ENCODE measurements around the gene THSD7B.

The THSD7B gene

DNA sequence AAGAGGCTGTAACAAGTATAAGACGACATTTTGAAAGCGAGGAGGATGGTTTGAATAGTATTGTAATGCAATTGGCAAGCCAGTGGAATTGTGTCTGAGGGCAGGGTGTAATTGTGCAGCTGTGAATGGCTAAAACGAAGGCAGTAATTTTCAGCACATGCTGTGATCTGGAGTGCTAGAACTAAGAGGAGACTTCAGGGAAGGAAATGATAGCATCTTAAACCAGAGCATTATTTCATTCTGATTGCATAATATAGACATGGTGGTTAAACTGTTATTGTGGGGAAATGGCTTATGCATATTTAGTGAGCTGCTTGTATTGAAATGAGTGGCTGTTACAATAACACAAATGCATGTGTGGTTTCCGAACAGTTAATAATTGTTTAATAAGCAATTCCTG, 36.3 kb downstream of the THSD7B start:
- DNase-seq (ENCODE audit: low read depth) = no peak

DNA sequence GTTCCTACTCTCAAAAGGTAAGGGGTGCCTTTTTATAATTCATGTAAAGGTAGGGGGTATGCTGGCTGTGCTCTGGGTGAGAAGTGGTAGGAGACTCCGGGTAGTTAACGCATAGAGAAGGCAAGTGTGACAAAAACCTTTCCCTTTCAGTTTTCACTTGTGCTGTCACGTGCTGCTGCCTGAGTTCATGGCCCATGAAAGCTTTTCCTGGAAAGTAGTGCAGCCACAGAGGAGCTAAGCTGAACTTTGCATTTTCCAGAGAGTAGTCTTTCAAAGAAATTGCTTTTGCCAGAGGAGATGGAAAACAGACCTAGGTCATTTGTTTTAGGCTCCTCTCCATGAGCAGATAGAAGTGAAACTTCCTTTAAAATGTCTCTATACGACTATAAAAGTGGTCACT, 44.7 kb downstream of the THSD7B start:
- no peak for DNase-seq (ENCODE audit: low read depth)

DNA sequence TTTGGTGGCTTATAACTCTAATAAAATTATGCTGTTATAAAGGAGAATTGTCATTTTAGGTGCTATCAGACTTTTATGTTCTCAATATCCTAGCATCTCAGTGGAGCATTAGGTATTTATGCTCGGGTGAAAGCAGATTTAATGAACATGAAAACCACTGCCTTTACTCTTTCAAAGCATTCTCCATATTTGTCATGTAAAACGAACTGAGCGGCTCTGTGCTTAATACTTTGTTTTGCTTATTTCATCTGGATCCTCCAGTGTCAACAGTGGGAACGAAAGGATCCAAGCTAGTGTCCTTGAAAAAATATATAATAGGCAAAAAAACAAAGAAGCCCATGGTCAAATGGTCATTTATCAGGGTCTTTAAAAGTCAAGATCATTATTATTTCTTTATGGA, 53.5 kb downstream of the THSD7B start:
- no peak for DNase-seq (ENCODE audit: low read depth)

DNA sequence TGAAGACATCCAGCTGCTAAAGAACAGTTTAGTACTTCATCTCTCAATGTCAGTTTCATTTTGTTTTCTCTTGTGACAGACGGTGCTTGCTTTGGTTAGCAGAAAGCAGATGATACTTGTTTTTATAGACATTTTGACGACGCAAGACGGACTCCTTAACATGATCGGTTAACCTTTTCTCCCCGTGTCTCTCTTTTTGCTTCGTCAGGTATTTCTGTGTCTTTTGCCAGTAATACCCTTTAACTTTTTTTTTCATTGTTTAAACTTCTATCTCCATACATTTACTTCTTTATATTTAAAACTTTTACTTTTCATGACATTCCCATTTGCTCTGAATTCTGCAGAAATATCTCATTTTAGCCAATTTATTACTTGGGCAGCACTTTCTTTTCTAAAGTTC, 57.9 kb downstream of the THSD7B start:
- DNase-seq (ENCODE audit: low read depth) = no peak

DNA sequence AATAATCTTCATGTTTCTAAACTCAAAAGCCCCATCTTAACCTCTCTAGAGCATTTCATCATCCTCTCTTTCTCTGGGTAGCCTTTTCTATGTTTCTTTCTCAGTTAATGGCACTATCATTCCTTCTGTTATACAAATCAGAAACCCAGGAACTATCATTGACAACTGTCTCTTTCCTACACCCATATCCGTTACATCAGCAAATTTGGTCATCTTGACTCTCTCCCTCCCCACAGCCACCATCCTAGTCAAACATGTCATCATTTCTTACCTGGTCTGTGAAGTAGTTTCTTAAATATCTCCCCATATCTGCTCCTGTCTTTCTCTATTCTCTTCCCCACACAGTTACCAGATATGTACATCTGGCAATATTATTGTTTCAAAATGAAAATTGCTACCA, 62.8 kb downstream of the THSD7B start:
- DNase-seq (ENCODE audit: low read depth) = no peak

DNA sequence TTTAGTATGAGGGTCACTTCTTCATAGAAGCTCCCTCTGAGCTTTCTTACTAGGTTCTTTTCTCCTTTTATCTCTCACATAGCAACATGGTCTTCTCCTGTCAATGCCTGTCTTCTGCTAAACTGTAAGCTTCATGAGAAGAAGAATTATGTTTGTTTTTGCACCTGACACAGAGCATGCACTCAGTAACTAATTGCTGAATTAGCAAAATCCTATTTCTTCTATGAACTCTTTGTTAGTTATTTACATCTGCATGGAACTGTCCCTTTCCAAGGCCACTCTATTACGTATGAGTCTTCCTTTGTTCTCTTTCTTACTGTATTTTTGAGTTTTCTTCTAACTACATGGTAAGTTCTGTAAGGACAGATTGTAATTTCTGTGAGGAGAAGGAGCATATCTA, 63.4 kb downstream of the THSD7B start:
- DNase-seq (ENCODE audit: low read depth) = no peak

DNA sequence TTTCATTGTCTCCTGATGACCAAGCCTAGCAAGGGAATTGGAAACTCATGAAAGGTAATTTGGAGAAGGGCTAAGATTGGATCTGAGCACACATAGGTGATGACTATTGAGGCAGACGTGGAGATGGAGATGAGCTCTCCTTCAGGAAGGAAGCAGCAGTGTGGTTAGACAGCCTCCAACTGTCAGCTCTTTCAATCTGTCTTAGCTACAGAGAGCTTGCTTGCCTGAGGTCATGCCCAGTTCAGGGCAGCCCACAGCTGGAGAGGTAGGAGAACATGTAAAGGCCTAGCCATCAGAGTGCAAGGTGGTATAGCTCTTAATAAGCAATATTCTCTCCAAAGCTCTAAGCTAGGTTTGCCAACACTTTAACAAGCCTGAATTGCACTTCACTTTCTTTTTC, 79.2 kb downstream of the THSD7B start:
- DNase-seq (ENCODE audit: low read depth) = no peak

DNA sequence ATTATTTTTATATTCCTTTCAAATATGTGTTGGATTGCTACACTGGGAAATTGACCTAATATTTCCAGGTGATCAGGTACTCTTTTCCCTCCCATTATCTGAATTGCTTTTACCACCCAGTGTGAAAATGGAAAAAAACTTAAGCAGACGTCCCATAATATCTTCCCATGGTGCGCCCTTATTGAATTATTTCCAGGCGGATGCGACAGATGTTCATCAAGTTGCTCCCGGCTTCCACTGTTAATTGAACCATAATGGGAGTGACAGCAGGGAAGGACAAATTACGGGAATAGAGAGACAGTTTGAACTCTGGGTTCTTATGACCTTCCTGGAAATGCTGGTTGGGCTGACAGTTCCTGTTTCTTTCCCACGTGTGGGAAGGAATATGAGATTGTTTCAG, 93.3 kb downstream of the THSD7B start:
- no peak for DNase-seq (ENCODE audit: low read depth)

DNA sequence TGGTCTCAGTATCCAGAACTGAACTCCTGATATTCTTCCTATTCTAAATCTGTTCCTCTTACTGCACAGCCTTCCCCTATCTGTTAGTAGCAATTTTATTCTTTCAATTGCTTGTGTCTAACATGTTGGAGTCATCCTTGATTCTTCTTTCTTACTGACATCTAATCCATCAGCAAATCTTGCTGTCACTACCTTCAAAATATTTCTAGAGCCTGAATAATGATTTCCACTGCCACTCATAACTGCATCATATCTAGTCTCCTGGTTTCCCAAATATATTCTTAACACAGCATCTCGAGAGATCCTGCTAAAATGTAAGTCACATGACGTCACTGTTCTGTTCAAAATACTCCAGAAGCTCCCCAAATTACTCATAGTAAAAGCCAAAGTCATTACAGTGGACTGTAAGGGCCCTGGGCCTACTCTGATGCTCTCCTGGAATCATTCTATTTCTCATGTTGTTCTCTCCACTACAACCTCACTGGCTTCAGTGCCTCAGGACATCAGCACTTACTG, 95.2 kb downstream of the THSD7B start:
- no peak for DNase-seq (ENCODE audit: low read depth)

DNA sequence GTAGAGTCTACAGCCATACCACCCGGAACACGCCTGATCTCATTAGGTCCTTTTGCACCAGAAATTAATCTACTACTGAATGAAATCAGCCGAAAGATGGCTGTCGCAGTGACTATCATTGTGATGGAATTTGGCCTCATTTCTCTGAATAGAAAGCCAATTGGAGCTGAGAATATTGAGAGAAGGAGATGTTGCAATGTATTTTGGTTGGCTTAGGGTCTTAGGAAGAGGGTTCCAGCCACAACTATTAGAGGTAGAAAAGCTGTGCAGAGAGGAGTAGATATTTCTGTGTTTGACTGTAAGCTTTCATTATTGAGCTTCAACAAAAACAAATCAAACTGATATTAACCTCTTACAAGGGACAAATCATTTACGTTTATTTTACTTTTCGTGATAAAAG, 98.1 kb downstream of the THSD7B start:
- no peak for DNase-seq (ENCODE audit: low read depth)

DNA sequence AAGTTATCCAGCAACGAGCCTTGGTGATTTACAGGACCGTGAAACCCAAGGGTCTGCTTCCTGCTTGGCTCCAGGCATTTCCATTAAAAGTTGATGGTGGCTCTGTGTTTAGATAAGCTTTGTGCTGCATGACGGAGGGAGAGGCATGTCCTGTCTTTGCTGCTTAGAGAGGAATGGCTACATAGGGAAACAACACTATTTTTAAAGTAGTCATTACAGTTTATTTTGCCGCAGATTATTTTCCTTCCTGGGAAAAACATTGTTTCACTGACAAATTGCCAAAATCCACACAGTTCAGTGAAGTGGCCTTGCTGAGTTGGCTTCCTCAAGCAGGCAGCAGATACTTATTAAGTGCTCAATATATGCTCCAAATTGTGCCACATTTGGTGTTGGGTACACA, 98.5 kb downstream of the THSD7B start:
- DNase-seq (ENCODE audit: low read depth) = no peak

DNA sequence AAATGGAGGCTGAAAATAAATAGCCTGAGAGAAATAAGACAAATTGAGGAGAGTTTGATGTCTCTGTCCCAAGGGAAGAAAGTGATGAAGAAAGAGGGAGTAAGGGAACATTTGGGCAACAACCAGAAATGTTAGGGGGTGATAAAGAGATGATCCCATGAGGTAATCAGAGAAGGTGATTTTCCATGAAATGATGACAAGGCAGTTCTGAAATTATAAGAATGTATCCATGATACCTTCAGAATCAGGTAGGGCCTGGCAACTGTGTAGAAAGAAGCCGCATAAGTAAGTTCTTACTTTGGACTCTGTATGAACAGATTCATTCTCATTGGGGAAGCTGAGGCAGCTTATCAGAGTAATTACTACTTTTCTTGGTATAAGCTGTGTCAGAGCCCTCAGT, 106.1 kb downstream of the THSD7B start:
- no peak for DNase-seq (ENCODE audit: low read depth)

DNA sequence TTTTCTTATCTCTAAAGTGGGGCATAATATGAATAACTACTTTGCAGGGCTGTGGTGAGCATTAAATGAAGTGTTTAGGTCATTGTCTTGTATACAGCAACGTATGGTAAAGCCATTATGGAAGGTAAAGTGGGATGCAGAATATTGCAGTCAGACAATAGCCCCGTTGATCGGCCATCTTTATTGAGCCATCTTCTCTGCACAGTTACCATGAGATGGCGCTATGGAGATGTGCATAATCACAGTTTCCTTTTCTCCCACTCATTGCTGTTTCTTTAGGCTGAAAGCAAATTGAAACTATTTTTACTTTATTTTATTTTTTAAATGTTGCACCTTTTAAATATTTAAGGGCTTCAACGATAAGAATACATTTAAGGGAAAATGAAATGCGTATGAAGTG, 108.9 kb downstream of the THSD7B start:
- DNase-seq (ENCODE audit: low read depth) = no peak

DNA sequence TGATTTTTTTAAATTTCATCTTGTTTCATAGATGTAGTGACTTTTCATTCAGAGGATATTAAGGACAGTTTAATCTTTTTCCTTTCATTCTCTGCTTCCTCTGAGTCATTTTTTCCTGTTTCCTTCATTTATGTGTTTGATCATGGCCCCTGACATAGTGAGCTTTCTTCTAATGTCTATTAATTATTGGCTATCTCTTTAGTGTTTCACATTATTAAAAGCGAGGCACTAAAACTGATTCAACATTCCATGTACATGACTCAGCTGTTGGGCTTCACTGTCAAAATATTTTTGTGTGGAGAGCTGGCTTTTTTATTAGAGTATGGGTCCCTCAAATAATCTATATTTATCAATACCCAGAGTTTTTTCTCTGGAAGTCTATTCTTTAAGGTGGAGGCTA, 125.8 kb downstream of the THSD7B start:
- DNase-seq (ENCODE audit: low read depth) = no peak

DNA sequence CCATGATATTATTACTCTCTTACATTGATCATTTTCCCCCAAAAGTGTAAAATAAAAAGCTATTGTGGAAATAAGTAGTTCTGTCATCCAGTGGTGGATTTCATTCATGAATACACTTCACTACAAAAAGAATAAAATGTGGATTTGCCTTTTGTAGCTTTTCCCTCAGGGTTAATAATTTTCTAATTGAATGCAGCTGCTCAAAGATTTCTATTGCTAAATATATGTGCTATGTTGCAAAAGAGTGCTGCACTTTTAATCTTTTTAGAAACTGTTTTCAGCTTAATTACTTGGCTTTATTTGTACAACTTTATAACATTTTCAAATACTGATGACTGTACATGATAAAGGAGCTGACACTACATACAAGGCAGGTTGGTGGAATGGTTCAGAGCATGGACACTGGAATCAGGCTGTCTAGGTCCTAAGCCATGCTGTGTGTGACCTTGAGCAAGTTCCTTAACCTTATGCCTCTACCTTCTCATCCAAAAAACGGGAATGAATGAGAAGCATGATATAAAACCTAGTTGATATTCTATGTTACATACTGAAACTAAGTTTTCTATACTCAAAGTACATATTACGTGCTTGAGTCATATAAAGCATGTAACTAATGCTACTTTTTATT, 128.8 kb downstream of the THSD7B start:
- DNase-seq (ENCODE audit: low read depth) = no peak

DNA sequence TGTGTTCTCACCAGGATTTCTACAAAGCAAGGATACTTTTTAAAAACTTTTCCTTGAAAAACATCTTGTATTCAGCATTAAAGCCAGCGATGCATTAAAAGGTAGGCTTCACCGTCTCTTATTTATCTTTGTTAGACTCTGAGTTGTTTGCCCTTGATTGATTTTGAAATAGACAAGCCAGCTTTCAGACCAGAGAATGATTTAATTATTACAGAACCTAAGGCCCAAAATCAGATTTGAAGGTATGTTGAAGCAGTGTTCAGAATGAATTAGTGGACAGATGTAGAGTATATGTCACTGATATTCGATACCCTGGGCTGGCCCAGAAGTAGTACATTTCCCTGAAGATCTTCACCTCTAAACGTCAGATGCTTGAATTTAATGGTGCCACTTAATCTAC, 136.4 kb downstream of the THSD7B start:
- DNase-seq (ENCODE audit: low read depth) = no peak

DNA sequence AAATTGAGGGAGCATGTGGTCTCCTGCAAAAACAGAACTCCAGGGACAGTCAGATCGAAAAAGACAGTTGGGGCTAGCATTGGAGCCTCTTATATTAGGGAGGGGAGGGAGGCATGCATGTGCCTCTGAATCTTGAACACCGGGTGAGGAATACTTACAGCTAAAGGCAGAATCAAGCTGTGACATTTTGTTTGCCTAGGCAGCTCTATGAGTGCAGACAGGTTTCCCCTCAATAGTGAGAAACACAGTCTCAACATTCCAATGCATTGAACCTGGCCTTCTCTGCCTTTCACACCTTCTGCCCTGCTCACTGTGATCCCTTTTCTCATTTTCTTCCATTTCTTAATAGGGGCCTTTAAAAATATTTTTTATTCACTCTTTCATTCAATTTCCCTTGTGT, 140.4 kb downstream of the THSD7B start:
- DNase-seq (ENCODE audit: low read depth) = no peak

DNA sequence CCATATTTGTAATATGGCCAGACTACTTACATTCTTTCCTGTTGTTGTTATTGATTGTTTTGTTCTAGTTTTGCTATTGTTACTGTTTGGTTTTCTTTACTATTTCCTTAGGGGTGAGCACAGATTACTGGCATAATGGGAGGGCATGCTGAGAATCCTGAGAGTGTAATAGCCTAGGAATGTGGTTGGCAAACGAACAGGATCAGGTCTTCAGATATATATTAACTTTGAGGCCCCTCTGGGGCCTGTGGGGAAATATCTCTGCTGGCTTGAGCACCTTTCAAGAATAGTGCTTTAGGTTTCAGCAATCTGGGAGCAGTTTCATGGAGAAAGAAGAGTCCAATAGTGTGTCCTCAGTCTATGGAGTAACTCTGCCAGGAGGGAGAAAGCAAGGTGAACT, 144.4 kb downstream of the THSD7B start:
- no peak for DNase-seq (ENCODE audit: low read depth)

DNA sequence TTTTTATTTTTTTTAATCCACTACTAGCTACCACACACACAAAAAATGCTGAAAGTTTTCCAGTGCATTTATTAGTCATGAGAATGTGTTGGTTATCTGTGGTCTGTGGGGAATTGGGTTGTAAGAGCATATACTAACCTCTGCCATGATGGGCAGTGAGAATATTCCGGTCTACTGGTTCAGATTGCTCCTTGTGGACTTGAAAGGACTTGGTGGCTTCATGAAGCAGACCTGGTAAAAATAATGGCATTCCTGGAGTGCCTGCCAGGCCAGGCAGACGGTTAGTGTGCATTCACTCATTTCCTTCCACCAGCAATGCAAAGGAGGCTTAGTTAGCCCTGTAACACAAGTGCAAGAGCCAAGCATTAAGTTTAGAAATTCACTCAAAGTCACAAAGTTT, 150.8 kb downstream of the THSD7B start:
- no peak for DNase-seq (ENCODE audit: low read depth)

DNA sequence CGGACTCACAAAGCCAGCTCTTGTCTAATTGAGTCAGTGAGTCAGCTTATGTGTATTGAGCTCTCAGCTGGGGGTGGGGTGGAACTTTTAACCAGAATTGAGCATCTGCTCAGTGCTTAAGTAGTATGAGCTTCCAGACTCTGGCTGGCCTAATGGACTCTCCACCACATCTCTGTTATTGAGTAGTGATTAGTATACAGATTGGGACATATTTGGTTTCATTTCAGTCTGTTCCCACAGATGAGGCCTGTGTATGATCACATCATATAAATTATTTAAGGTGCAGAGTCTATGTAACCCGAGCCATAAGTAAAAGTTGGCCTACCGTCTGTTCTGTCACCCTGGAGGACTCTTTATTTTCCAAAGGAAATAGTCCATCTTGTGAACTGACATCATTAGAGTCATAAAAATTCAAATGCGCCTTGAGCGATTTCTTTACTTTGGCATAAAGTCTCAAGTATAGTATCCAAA, 152.1 kb downstream of the THSD7B start:
- no peak for DNase-seq (ENCODE audit: low read depth)

DNA sequence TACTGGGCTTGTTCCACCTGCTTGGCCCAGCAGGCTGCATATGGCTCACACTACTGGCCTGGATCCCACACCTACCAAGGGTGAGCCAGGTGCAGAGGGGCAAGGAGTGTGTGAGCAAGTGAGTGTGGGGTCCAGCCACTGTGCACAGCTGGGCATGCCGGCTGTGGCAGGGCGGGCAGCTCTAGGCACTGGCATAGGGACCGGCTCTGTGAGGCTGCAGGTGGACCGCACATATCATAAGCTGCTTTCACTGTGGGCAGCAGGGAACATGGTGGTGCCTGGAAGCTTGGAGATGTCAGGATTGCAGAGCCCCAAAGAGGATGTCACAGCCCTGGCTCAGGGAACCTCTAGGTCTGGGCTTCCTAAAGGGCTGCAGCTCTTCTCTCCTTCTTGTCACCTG, 154.3 kb downstream of the THSD7B start:
- no peak for DNase-seq (ENCODE audit: low read depth)

DNA sequence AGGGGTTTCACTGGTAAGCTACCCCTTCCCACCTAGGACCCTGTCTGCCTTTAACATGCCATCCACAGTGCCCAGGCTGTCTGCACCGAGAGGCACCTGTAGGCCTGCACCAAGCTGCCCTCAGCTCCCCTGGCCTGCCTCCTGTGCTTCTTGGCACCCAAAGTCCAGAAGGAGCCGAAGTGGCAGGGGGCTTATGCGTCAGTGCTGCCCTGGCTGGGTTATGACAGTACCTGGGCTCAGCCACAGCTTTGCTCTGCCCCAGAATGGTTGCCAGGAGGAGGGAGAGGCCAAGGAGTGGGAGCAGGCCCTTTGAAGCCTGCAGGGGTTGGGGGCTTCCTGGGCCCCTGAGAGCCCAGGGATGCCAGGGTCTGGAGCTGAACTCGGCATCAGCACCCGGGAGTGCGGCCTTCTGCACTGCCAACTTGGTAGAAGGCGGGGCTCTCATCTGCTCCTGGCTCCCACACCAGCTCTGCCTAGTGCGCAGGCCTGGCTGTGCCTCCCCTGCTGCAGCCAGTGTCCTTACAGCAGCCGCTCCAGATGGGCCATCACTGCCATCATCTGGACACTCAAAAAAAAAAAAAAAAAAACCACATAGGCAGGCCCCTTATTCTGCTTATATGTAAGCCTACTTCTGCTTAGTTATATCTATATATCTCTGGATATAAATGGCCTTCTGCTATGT, 155.4 kb downstream of the THSD7B start:
- no peak for DNase-seq (ENCODE audit: low read depth)

DNA sequence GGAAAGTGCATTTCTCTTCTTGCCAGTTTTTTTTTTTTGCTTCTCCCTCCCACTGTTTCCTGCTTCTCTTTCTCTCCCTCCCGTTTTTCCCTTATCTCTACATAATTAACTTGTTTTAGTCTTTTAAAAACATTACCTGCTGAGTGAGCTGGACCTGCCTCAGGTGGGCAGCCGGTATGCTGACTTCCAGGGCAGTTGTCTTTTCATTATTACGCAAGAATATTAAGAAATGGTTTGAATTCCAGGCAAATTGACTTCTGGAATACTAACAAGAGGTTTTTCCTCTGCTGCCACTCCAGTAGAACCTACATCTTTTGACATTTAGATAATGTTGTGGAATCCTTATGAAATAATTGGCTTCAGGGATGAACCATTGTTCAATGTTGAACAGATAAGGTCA, 161.8 kb downstream of the THSD7B start:
- no peak for DNase-seq (ENCODE audit: low read depth)

DNA sequence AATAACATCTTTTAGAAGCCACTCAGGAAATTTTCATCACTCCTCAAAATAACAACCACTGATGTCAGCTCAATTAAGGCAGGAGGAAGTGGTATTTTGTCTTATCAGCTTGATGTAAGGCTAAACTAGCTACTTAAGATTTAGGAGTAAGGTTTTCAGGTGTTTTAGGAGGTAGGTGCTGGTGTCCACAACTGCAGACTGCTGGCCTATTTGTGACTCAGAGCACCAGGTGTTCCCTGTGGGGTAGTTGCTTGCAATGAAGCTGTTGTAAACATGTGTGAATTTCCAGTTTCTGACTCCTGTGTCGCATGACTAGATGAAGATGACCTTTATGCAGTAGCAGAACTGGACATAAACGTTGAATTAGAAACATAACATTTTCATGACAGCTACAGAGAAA, 164.2 kb downstream of the THSD7B start:
- no peak for DNase-seq (ENCODE audit: low read depth)
